Astrocyte (in vitro differentiated cells and primary cell): Measurements from ENCODE around the gene DOCK10. TPM values are rescaled to one million over a fixed set of nuclear protein-coding genes. Genes with fewer than 3 reads are reported as not detected.
A peak's percentile ranks its signal among the peaks of the same experiment; 100 is the strongest.

Experiments used
- DNase-seq: peaks from one replicate; pipeline ENCODE4 v3.0.0-alpha.2; 2010; ENCODE audit warnings: low read depth
- FAIRE-seq: peaks from 2 replicates; lab custom pipeline; 2011; peaks lifted over from hg19 to GRCh38; lab: Jason Lieb, UNC
- H2AFZ ChIP-seq: 2 replicates; pipeline ENCODE4 v1.6.0; 2012; ENCODE audit warnings: low read depth, low read length, inconsistent platforms
- H3K27ac ChIP-seq: 2 replicates; pipeline ENCODE4 v1.5.1; 2011; ENCODE audit warnings: low read depth, low read length, inconsistent platforms
- H3K27me3 ChIP-seq: 2 replicates; pipeline ENCODE4 v1.6.0; 2011; ENCODE audit warnings: low read length, inconsistent platforms; ENCODE audit not compliant: insufficient read depth
- H3K36me3 ChIP-seq: 2 replicates; pipeline ENCODE4 v1.5.1; 2011; ENCODE audit warnings: low read length, inconsistent platforms; ENCODE audit not compliant: insufficient read depth
- H3K4me1 ChIP-seq: 2 replicates; pipeline ENCODE4 v1.5.1; 2011; ENCODE audit warnings: low read length, inconsistent platforms; ENCODE audit not compliant: insufficient read depth
- H3K4me2 ChIP-seq: 2 replicates; pipeline ENCODE4 v1.6.0; 2012; ENCODE audit warnings: low read length, inconsistent platforms
- H3K4me3 ChIP-seq: 2 replicates; pipeline ENCODE4 v1.5.1; 2011; ENCODE audit warnings: low read depth, mild to moderate bottlenecking, low read length, inconsistent platforms; ENCODE audit not compliant: insufficient read depth
- H3K79me2 ChIP-seq: 2 replicates; pipeline ENCODE4 v1.6.0; 2012; ENCODE audit warnings: mild to moderate bottlenecking, low read length, inconsistent platforms; ENCODE audit not compliant: insufficient read depth
- H3K9ac ChIP-seq: 2 replicates; pipeline ENCODE4 v1.6.0; 2012; ENCODE audit warnings: mild to moderate bottlenecking, low read length, inconsistent platforms
- H3K9me3 ChIP-seq: 2 replicates; pipeline ENCODE4 v1.5.1; 2012; ENCODE audit warnings: low read depth, mild to moderate bottlenecking, low read length, inconsistent platforms; ENCODE audit not compliant: insufficient read depth
- H4K20me1 ChIP-seq: 2 replicates; pipeline ENCODE4 v1.6.0; 2012; ENCODE audit warnings: low read length, inconsistent platforms; ENCODE audit not compliant: insufficient read depth
- H3K27ac Mint-ChIP-seq: one replicate; pipeline ENCODE4 v1.8.0; 2021; ENCODE audit warnings: mild to moderate bottlenecking, mixed read lengths; ENCODE audit not compliant: unreplicated experiment
- H3K27me3 Mint-ChIP-seq: one replicate; pipeline ENCODE4 v1.8.0; 2021; ENCODE audit warnings: low read depth, mixed read lengths; ENCODE audit not compliant: unreplicated experiment
- H3K36me3 Mint-ChIP-seq: one replicate; pipeline ENCODE4 v1.8.0; 2021; ENCODE audit warnings: low read depth, mixed read lengths; ENCODE audit not compliant: unreplicated experiment
- H3K4me1 Mint-ChIP-seq: one replicate; pipeline ENCODE4 v1.8.0; 2021; ENCODE audit warnings: low read depth, mixed read lengths; ENCODE audit not compliant: unreplicated experiment
- H3K4me3 Mint-ChIP-seq: one replicate; pipeline ENCODE4 v1.8.0; 2021; ENCODE audit warnings: mild to moderate bottlenecking, moderate library complexity, mixed read lengths; ENCODE audit not compliant: unreplicated experiment
- H3K9me3 Mint-ChIP-seq: one replicate; pipeline ENCODE4 v1.8.0; 2021; ENCODE audit warnings: mild to moderate bottlenecking, mixed read lengths; ENCODE audit not compliant: unreplicated experiment
- EZH2 ChIP-seq: IDR thresholded peaks from 2 replicates; pipeline ENCODE4 v1.6.1; 2012; ENCODE audit warnings: mild to moderate bottlenecking, low read length, inconsistent platforms; ENCODE audit not compliant: insufficient read depth
- total RNA-seq: library from RNA; stranded (reverse); gene quantifications from 2 replicates; pipeline ENCODE4 v1.2.1, GENCODE V29; 2021
- TF ChIP-seq, protein P1 (sequence below): IDR thresholded peaks from 2 replicates; pipeline ENCODE4 v1.5.1; 2011; ENCODE audit warnings: low read depth, mild to moderate bottlenecking, inconsistent platforms, low read length, moderate library complexity; ENCODE audit not compliant: insufficient read depth

The DOCK10 gene
- total RNA-seq, 1 donor from 2014 or later = 7.7 TPM

DNA sequence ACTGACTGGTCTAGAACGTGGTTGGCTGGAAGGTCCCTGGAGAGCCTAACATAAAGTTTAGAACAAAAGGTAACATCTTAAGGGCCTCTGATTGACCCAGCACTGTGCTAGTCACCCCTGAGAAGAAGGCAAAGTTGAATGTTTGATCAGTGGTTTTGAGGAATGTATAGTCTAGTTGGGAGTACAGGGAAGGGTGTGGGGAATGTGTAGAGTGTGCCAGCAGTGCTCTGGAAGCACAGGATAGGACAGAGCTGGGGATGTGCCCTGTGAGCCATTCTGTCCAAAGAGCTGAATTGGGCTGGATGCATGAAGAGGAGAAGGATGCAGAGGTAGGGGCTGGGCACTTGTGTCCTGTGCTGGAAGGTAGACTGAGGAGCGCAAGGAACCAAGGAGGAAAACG, 41.0 kb upstream of the DOCK10 start:
- Histone ChIP-seq H4K20me1 (no peaks in the 10 kb centered on the region), H2AFZ (no peak overlapping the region), H3K4me1 (no peaks in the 10 kb centered on the region), H3K27ac (no peak overlapping the region), H3K4me3 (no peak overlapping the region), H3K79me2 (no peaks in the 10 kb centered on the region), H3K9ac (no peak overlapping the region), H3K27me3 (no peaks in the 10 kb centered on the region), H3K9me3 (no peaks in the 10 kb centered on the region), H3K36me3 (no peaks in the 10 kb centered on the region), H3K4me2 (no peak overlapping the region)
- H3K27ac Mint-ChIP-seq = no peak overlapping the region
- TF ChIP-seq EZH2 = no peak
- TF ChIP-seq, protein P1, sequence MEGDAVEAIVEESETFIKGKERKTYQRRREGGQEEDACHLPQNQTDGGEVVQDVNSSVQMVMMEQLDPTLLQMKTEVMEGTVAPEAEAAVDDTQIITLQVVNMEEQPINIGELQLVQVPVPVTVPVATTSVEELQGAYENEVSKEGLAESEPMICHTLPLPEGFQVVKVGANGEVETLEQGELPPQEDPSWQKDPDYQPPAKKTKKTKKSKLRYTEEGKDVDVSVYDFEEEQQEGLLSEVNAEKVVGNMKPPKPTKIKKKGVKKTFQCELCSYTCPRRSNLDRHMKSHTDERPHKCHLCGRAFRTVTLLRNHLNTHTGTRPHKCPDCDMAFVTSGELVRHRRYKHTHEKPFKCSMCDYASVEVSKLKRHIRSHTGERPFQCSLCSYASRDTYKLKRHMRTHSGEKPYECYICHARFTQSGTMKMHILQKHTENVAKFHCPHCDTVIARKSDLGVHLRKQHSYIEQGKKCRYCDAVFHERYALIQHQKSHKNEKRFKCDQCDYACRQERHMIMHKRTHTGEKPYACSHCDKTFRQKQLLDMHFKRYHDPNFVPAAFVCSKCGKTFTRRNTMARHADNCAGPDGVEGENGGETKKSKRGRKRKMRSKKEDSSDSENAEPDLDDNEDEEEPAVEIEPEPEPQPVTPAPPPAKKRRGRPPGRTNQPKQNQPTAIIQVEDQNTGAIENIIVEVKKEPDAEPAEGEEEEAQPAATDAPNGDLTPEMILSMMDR = no peak
- FAIRE-seq (no peak), DNase-seq (no peak)
- peaks cover 10% of the 10 kb centered on the region for H3K4me1 Mint-ChIP-seq
- H3K9me3 Mint-ChIP-seq = peaks cover 3% of the 10 kb centered on the region
- no peaks in the 10 kb centered on the region for H3K36me3 Mint-ChIP-seq
- H3K4me3 Mint-ChIP-seq = no peak overlapping the region
- H3K27me3 Mint-ChIP-seq = peaks cover 4% of the 10 kb centered on the region

DNA sequence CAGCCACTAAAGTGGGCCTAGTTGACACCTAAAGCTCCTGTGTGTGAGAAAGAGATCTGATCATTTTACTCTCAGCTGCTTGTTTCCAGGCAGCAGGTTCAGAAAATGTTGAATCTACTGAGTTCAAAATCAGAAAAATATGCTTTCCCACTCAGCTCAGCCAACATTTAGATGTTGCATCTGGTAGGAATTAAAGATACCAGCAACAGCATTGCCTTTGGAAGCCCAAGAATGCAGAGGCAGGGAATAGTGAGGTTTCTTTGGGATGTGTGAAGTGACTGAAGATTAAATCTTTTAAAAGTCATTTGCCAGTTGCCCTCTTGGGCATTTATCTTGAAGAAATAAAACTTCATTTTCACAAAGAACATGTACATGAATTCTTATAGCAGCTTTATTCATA, 33.9 kb upstream of the DOCK10 start:
- DNase-seq = peak; percentile 15
- Histone ChIP-seq H3K4me1 (no peaks in the 10 kb centered on the region), H2AFZ (no peak overlapping the region), H3K4me3 (no peak overlapping the region), H3K79me2 (no peaks in the 10 kb centered on the region), H3K27me3 (no peaks in the 10 kb centered on the region), H3K36me3 (no peaks in the 10 kb centered on the region), H3K9me3 (no peaks in the 10 kb centered on the region), H3K9ac (no peak overlapping the region), H3K27ac (no peak overlapping the region), H4K20me1 (no peaks in the 10 kb centered on the region), H3K4me2 (no peak overlapping the region)
- Mint-ChIP-seq H3K27me3 (peaks cover 2% of the 10 kb centered on the region), H3K9me3 (no peaks in the 10 kb centered on the region), H3K4me1 (no peaks in the 10 kb centered on the region), H3K36me3 (no peaks in the 10 kb centered on the region), H3K4me3 (no peak overlapping the region), H3K27ac (no peak overlapping the region)
- peak; percentile 34 for FAIRE-seq
- no peak for TF ChIP-seq EZH2
- TF ChIP-seq, protein P1 = no peak

- Histone ChIP-seq H3K27me3 (no peaks in the 10 kb centered on the region), H3K4me3 (no peak overlapping the region), H3K4me1 (no peaks in the 10 kb centered on the region), H3K4me2 (no peak overlapping the region), H3K36me3 (no peaks in the 10 kb centered on the region), H3K27ac (no peak overlapping the region), H3K79me2 (no peaks in the 10 kb centered on the region), H3K9ac (no peak overlapping the region), H2AFZ (no peak overlapping the region), H4K20me1 (no peaks in the 10 kb centered on the region), H3K9me3 (no peaks in the 10 kb centered on the region)
- TF ChIP-seq, protein P1 = no peak
- TF ChIP-seq EZH2 = no peak
- Mint-ChIP-seq H3K4me3 (no peak overlapping the region), H3K27ac (no peak overlapping the region), H3K27me3 (peaks cover 2% of the 10 kb centered on the region), H3K4me1 (no peaks in the 10 kb centered on the region), H3K36me3 (no peaks in the 10 kb centered on the region), H3K9me3 (no peaks in the 10 kb centered on the region)
- FAIRE-seq = no peak
- no peak for DNase-seq
Measured at GRCh38 chr2:225074919-225075681, 32.8 kb upstream of the DOCK10 start.
